ENCODE data around the gene BBLN. TPM values are rescaled to one million over a fixed set of nuclear protein-coding genes. Genes with fewer than 3 reads are reported as not detected.

Gene BBLN
- total RNA-seq, 1 experiment from 2014 or later = 119 TPM

GRCh38 chr9:128211186-128211980, 51.3 kb downstream of the BBLN start:
- DNase-seq (ENCODE audit: low read depth) = no peak

GRCh38 chr9:128211981-128212281, 51.9 kb downstream of the BBLN start:
- DNase-seq (ENCODE audit: low read depth) = no peak

Other genes starting within 250 kb of the BBLN start
- 35.3 and 43.4 TPM in 2 replicates for gene ST6GALNAC4, start 243.2 kb upstream of the BBLN start, total RNA-seq (2014; rRNA removed; shearing (Covaris generic))
- 0.73 and 0.98 TPM in 2 replicates for gene PIP5KL1, start 229.5 kb upstream of the BBLN start, total RNA-seq (2014; rRNA removed; shearing (Covaris generic))
- 92.5 and 128 TPM in 2 replicates for gene DPM2, start 222.4 kb upstream of the BBLN start, total RNA-seq (2014; rRNA removed; shearing (Covaris generic))
- gene EEIG1, start 179.3 kb upstream of the BBLN start, total RNA-seq (2014; rRNA removed; shearing (Covaris generic)) = 3.4 and 6.8 TPM in 2 replicates
- 19.6 and 21.2 TPM in 2 replicates for gene NAIF1, start 92.9 kb upstream of the BBLN start, total RNA-seq (2014; rRNA removed; shearing (Covaris generic))
- gene SLC25A25, start 92.0 kb upstream of the BBLN start, total RNA-seq (2014; rRNA removed; shearing (Covaris generic)) = 14.4 and 15.1 TPM in 2 replicates
- 182 and 203 TPM in 2 replicates for gene PTGES2, start 32.5 kb upstream of the BBLN start, total RNA-seq (2014; rRNA removed; shearing (Covaris generic))
- not detected in 2 replicates for gene LCN2, start 10.8 kb upstream of the BBLN start, total RNA-seq (2014; rRNA removed; shearing (Covaris generic))
- gene CIZ1, start 31.3 kb downstream of the BBLN start, total RNA-seq (2014; rRNA removed; shearing (Covaris generic)) = 54.7 and 82.9 TPM in 2 replicates
- gene DNM1, start 43.1 kb downstream of the BBLN start, total RNA-seq (2014; rRNA removed; shearing (Covaris generic)) = 12.9 and 18.9 TPM in 2 replicates
- gene GOLGA2, start 115.7 kb downstream of the BBLN start, total RNA-seq (2014; rRNA removed; shearing (Covaris generic)) = 38.3 and 40.7 TPM in 2 replicates
- gene SWI5, start 116.0 kb downstream of the BBLN start, total RNA-seq (2014; rRNA removed; shearing (Covaris generic)) = 51.9 and 52.7 TPM in 2 replicates
- gene TRUB2, start 162.2 kb downstream of the BBLN start, total RNA-seq (2014; rRNA removed; shearing (Covaris generic)) = 86.2 and 88.7 TPM in 2 replicates
- gene COQ4, start 162.6 kb downstream of the BBLN start, total RNA-seq (2014; rRNA removed; shearing (Covaris generic)) = 68.9 and 77.9 TPM in 2 replicates
- 65.8 and 68.4 TPM in 2 replicates for gene SLC27A4, start 180.3 kb downstream of the BBLN start, total RNA-seq (2014; rRNA removed; shearing (Covaris generic))
- gene URM1, start 211.1 kb downstream of the BBLN start, total RNA-seq (2014; rRNA removed; shearing (Covaris generic)) = 110 and 136 TPM in 2 replicates